GM12801 (cell line): Measurements from ENCODE around the gene SGMS1.

ENCODE experiments used
- CTCF ChIP-seq: IDR thresholded peaks from one replicate; pipeline ENCODE4 v1.5.1; 2011; ENCODE audit warnings: control low read depth; ENCODE audit not compliant: insufficient read length; ENCODE audit errors: extremely low read depth

SGMS1 gene

GRCh38 chr10:50293513-50294313 lies 330.0 kb downstream of the SGMS1 start:
- no peak for TF ChIP-seq CTCF

- TF ChIP-seq CTCF, result no peak
These were observed 332.4 kb downstream of the SGMS1 start for GRCh38 chr10:50291261-50291850.

- no peak for TF ChIP-seq CTCF
These were observed 334.6 kb downstream of the SGMS1 start for GRCh38 chr10:50289196-50289595.

- no peak for TF ChIP-seq CTCF
These were observed 336.6 kb downstream of the SGMS1 start for GRCh38 chr10:50286996-50287803.

- TF ChIP-seq CTCF, result no peak
These were observed 337.2 kb downstream of the SGMS1 start for GRCh38 chr10:50286517-50286916.

- TF ChIP-seq CTCF, result no peak
These were observed 341.7 kb downstream of the SGMS1 start for GRCh38 chr10:50281967-50282522.
